ENCODE data around the gene MERTK. TPM values are rescaled to one million over a fixed set of nuclear protein-coding genes. Genes with fewer than 3 reads are reported as not detected.

Gene MERTK
- polyA plus RNA-seq, 1 of the 3 experiments (the other 2 are of a cell fraction) = 9.6 TPM

DNA sequence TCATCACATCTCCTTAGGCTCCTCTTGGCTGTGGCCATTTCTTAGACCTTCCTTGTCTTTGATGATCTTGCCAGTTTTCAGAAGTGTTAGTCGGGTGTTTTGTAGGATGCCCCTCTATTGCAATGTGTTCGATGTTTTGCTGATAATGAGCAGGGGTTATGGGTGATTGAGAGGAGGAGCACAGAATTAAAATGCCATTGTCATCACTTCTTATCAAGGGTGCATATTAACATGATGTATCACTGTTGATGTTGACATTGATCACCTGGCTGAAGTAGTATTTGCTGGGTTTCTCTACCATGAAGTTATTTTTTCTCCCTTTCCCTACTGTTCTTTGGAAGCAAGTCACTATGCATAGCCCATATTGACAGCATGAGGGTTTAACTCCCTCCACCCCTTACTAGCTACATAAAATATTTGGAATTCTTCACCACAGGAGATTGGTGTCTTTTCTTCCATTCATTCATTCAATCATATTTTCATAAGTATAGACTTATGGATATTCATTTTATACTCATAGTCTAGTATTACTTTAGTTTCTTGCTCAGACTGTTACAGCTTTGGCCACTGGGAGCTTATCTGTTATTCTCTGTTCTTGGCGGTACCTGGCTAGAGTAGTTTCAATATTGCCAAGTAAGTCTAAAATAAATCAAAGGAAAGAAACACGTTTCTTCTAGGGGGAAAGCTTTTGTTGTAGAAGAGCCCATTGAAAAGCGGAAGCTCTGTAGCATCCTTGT lies 102.2 kb downstream of the MERTK start:
- H3K4me1 ChIP-seq (ENCODE audit: control insufficient read depth in 1 of 2, insufficient read depth in 2 of 2, low read depth in 1 of 2, low read length in 1 of 2) = no peaks in the 10 kb centered on the region
- no peaks in the 10 kb centered on the region for H3K79me2 ChIP-seq (ENCODE audit: insufficient read depth)
- H3F3A ChIP-seq (replicated peaks; ENCODE audit: insufficient read depth) = no peaks in the 10 kb centered on the region
- H4K20me1 ChIP-seq (ENCODE audit: insufficient read depth) = no peaks in the 10 kb centered on the region
- H3K4me3 ChIP-seq (ENCODE audit: low read depth in 2 of 2, low read length in 1 of 2) = no peak overlapping the region
- ChIA-PET POLR2A (no interaction called here), CTCF (no interaction called here)
- no peak overlapping the region for H3K4me2 ChIP-seq
- no peaks in the 10 kb centered on the region for H3K9me3 ChIP-seq
- 76% methylated on average over 5 of the region's 5 CpGs for WGBS (ENCODE audit: low lambda C conversion rate)
- H2AFZ ChIP-seq (ENCODE audit: low read depth) = no peak overlapping the region
- no peak overlapping the region for H3K9ac ChIP-seq
- no peak overlapping the region for H3K27ac ChIP-seq (ENCODE audit: low read depth in 2 of 2, low read length in 1 of 2)
- no peak for DNase-seq
- TF ChIP-seq NRF1 (IDR thresholded peaks at IDR 0.05; ENCODE audit: low read depth, low read length) = no peak
- TF ChIP-seq RXRA (IDR thresholded peaks at IDR 0.05; ENCODE audit: borderline replicate concordance, low read depth) = no peak
- TF ChIP-seq GABPA (IDR thresholded peaks at IDR 0.05; ENCODE audit: low read depth) = no peak
- TF ChIP-seq, protein P1, sequence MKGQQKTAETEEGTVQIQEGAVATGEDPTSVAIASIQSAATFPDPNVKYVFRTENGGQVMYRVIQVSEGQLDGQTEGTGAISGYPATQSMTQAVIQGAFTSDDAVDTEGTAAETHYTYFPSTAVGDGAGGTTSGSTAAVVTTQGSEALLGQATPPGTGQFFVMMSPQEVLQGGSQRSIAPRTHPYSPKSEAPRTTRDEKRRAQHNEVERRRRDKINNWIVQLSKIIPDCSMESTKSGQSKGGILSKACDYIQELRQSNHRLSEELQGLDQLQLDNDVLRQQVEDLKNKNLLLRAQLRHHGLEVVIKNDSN (IDR thresholded peaks at IDR 0.05; ENCODE audit: borderline replicate concordance, low read depth) = no peak
- TF ChIP-seq RCOR1 (IDR thresholded peaks at IDR 0.05; ENCODE audit: low read length) = no peak
- no peak for TF ChIP-seq RAD21 (IDR thresholded peaks at IDR 0.05; ENCODE audit: low read length)
- no peak for TF ChIP-seq SMC3 (IDR thresholded peaks at IDR 0.05; ENCODE audit: low read depth, low read length)
- no peaks in the 10 kb centered on the region for H3K9me2 ChIP-seq
- no peaks in the 10 kb centered on the region for H3K27me3 ChIP-seq (ENCODE audit: insufficient read depth)
- H3K36me3 ChIP-seq (replicated peaks in 1 of 2; ENCODE audit: control insufficient read depth in 1 of 2, insufficient read depth in 2 of 2, low read length in 1 of 2) = no peaks in the 10 kb centered on the region

DNA sequence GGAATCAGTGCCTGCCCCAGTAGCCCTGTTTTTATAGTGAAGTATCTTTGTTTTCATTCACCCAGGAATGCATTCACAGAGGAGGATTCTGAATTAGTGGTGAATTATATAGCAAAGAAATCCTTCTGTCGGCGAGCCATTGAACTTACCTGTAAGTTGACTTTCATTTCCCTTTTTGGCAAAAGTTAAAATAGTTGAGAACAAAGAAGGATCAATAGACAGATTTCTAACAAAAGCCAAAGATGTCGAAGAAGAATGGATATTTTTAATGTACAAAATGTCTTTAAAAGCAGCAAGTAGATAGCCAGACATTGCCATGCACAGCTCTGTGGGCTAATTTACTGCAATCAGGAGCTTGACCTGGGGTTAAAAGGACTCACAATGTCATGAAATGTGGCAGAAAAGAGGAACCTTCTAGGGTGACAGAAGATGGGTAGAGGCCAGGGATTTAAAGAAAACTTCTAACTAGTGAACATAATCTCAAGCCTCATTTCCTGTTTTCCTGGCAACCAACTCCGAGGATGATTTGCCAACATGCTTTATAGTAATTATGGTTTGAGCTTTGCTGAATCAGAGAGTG lies 102.8 kb downstream of the MERTK start:
- Histone ChIP-seq H3K4me2 (0 out of 2 replicates have a peak overlapping the region, but pooled peaks have one; percentile 8), H3K27ac (ENCODE audit: low read depth in 2 of 2, low read length in 1 of 2) (no peak overlapping the region), H3K4me3 (ENCODE audit: low read depth in 2 of 2, low read length in 1 of 2) (no peak overlapping the region), H3K36me3 (replicated peaks in 1 of 2; ENCODE audit: control insufficient read depth in 1 of 2, insufficient read depth in 2 of 2, low read length in 1 of 2) (no peaks in the 10 kb centered on the region), H3K79me2 (ENCODE audit: insufficient read depth) (no peaks in the 10 kb centered on the region), H4K20me1 (ENCODE audit: insufficient read depth) (no peaks in the 10 kb centered on the region), H2AFZ (ENCODE audit: low read depth) (no peak overlapping the region), H3K4me1 (ENCODE audit: control insufficient read depth in 1 of 2, insufficient read depth in 2 of 2, low read depth in 1 of 2, low read length in 1 of 2) (no peaks in the 10 kb centered on the region), H3K9me2 (no peaks in the 10 kb centered on the region), H3K9ac (no peak overlapping the region), H3F3A (replicated peaks; ENCODE audit: insufficient read depth) (no peaks in the 10 kb centered on the region), H3K27me3 (ENCODE audit: insufficient read depth) (no peaks in the 10 kb centered on the region), H3K9me3 (no peaks in the 10 kb centered on the region)
- ChIA-PET CTCF (interaction anchor here (0.6 kb wide), 1 partner anchor 111 kb away, joined by 3 read pairs; no protein-coding TSS in a partner anchor), POLR2A (no interaction called here)
- WGBS (ENCODE audit: low lambda C conversion rate) = 83% methylated on average over 4 of the region's 4 CpGs
- DNase-seq = no peak
- TF ChIP-seq, protein P2, sequence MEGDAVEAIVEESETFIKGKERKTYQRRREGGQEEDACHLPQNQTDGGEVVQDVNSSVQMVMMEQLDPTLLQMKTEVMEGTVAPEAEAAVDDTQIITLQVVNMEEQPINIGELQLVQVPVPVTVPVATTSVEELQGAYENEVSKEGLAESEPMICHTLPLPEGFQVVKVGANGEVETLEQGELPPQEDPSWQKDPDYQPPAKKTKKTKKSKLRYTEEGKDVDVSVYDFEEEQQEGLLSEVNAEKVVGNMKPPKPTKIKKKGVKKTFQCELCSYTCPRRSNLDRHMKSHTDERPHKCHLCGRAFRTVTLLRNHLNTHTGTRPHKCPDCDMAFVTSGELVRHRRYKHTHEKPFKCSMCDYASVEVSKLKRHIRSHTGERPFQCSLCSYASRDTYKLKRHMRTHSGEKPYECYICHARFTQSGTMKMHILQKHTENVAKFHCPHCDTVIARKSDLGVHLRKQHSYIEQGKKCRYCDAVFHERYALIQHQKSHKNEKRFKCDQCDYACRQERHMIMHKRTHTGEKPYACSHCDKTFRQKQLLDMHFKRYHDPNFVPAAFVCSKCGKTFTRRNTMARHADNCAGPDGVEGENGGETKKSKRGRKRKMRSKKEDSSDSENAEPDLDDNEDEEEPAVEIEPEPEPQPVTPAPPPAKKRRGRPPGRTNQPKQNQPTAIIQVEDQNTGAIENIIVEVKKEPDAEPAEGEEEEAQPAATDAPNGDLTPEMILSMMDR (IDR thresholded peaks at IDR 0.05) = no peak
- TF ChIP-seq CHD2 (IDR thresholded peaks at IDR 0.05; ENCODE audit: low read length, partially characterized antibody) (no peak), RCOR1 (IDR thresholded peaks at IDR 0.05; ENCODE audit: low read length) (no peak), GABPA (IDR thresholded peaks at IDR 0.05; ENCODE audit: low read depth) (no peak), FOXM1 (IDR thresholded peaks at IDR 0.05; ENCODE audit: low read depth) (no peak), MEF2A (IDR thresholded peaks at IDR 0.05; ENCODE audit: borderline replicate concordance, low read depth) (no peak), TEAD4 (IDR thresholded peaks at IDR 0.05; ENCODE audit: borderline replicate concordance, insufficient read depth) (no peak), GATA2 (CRISPR knock-in tag; IDR thresholded peaks at IDR 0.05) (no peak), RXRA (IDR thresholded peaks at IDR 0.05; ENCODE audit: borderline replicate concordance, low read depth) (no peak), MXI1 (IDR thresholded peaks at IDR 0.05; ENCODE audit: low read depth, low read length) (no peak), JUND (IDR thresholded peaks at IDR 0.05) (no peak), SMC3 (IDR thresholded peaks at IDR 0.05; ENCODE audit: low read depth, low read length) (no peak), FOSL2 (IDR thresholded peaks at IDR 0.05; ENCODE audit: borderline replicate concordance, low read depth) (no peak)
- TF ChIP-seq, protein P3, sequence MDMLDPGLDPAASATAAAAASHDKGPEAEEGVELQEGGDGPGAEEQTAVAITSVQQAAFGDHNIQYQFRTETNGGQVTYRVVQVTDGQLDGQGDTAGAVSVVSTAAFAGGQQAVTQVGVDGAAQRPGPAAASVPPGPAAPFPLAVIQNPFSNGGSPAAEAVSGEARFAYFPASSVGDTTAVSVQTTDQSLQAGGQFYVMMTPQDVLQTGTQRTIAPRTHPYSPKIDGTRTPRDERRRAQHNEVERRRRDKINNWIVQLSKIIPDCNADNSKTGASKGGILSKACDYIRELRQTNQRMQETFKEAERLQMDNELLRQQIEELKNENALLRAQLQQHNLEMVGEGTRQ (IDR thresholded peaks at IDR 0.05; ENCODE audit: borderline replicate concordance, low read depth, low read length) = no peak
- TF ChIP-seq, protein P4, sequence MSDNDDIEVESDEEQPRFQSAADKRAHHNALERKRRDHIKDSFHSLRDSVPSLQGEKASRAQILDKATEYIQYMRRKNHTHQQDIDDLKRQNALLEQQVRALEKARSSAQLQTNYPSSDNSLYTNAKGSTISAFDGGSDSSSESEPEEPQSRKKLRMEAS (IDR thresholded peaks at IDR 0.05; ENCODE audit: low read depth) = no peak
- TF ChIP-seq, protein P5, sequence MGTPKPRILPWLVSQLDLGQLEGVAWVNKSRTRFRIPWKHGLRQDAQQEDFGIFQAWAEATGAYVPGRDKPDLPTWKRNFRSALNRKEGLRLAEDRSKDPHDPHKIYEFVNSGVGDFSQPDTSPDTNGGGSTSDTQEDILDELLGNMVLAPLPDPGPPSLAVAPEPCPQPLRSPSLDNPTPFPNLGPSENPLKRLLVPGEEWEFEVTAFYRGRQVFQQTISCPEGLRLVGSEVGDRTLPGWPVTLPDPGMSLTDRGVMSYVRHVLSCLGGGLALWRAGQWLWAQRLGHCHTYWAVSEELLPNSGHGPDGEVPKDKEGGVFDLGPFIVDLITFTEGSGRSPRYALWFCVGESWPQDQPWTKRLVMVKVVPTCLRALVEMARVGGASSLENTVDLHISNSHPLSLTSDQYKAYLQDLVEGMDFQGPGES (IDR thresholded peaks at IDR 0.05; ENCODE audit: low read depth, low read length) = no peak

All from SK-N-SH (cell line).